ENCODE measurements around the gene RASGRP2.

Gene RASGRP2

DNA sequence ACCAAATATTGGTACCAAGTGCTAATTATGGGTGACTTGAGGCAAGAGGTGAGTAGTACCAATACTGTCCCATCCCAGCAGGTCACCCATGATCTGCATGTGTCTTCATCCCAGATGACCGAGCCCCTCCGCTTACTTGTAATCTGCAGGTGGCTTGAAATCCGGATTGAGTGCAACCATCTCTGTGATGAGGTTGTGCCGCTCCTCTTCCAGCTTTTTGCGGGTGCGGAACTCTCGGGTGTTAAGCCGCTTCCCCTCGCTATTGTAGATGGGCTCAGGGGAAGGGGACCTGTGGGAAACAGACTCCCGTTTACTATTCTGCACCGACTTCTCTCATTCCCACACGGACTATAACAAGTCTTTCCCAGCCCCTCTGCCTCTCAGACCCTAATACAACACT, 26.2 kb upstream of the RASGRP2 start:
- no peak for DNase-seq

- DNase-seq: no peak
Measured at GRCh38 chr11:64769283-64769682, 25.3 kb upstream of the RASGRP2 start.

DNA sequence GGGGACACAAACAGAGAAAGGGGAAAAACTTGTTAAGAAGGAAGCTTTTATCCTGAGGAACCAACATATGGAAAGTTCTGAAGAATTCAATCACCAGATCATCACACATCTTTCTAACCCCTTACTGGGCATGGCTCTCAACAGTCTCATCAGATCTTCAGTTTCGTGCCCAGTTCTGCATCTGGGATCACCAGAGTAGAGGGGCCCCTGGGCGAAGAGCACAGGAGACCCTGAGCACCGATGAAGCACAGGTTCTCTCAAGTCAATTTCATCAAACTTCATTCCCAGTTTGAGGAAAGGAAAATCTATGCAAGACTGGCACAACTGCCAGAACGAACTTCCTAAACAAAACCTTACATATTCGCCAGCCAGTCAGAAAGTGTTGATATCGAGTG, 24.4 kb upstream of the RASGRP2 start:
- no peak for DNase-seq

- DNase-seq: peak; percentile 16
Measured at GRCh38 chr11:64767344-64768299, 23.7 kb upstream of the RASGRP2 start.

- no peak for DNase-seq
Measured at GRCh38 chr11:64766881-64767280, 22.9 kb upstream of the RASGRP2 start.

GRCh38 chr11:64765851-64766665, 22.1 kb upstream of the RASGRP2 start:
- no peak for DNase-seq

DNA sequence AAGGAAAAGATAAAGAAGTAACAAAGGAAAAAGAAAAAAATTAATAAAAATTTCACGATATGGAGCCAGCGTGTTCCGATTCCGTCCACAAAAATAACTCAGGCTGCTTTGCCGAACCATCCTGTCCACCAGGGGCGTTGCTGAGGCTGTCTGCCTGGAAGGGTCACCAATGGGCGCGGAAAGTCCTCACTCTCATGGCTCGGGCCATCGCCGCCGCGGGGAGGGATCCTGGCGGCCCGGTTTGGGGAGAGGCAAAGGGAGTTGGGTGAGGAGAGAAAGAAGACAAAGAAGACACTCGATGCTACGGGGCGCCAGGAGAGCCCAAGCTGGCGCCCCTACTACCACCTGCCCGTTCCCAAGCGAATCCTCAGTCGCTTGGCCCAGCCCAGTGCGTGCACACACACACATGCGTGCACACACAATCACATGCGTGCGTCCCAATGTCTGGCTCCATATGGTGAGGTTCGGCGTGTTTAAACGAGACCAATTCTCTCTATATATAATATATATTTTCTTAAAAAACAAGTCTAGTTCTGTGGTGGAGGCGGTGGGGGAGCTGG, 21.4 kb upstream of the RASGRP2 start:
- DNase-seq: no peak

DNA sequence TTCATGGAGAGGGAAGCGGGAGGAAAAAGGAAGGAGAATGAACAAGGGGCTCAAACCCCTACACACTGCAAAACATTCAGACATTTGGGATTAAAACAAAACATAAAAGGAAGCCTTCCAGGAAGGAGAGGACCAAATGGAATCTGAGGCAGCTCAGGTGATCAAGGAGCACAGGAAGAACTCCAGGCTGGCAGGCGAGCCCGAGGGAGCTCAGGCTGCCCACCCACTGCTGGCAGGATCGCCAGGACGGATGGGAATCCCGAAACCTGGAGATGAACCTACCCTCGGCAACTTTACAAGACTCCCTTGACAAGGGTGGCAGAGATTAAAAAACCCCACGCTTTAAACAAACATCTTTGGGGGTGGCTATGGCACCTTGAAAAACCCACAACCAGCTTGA, 20.8 kb upstream of the RASGRP2 start:
- no peak for DNase-seq

DNA sequence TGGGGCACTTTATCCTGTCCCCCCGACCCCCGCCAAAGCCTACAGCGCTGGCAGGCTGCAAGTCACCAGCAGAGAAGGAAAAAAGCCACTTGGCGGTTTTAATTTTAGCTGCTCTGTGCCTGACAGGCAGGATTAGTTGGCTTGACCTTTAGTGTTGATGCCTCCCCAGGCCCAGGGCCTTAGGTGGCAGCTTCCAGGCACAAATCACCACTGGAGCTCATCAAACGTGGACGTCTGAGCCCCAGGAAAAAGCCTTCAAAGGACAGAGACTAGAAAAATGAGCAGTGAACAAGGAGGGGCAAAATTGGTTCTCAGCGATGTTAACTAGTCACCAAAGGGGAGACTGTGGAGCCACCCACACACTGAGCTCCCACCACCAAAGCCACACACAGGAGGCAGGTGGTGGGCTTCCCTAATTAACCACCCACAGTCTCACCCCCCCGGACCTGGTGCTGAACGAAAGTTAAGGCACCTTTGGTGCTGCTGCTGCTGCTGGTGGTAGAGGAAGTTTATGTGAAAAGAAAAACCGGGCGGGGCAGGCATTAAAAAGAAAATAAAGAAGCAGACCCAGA, 20.2 kb upstream of the RASGRP2 start:
- DNase-seq: no peak

GRCh38 chr11:64763526-64764039, 19.6 kb upstream of the RASGRP2 start:
- no peak for DNase-seq

DNA sequence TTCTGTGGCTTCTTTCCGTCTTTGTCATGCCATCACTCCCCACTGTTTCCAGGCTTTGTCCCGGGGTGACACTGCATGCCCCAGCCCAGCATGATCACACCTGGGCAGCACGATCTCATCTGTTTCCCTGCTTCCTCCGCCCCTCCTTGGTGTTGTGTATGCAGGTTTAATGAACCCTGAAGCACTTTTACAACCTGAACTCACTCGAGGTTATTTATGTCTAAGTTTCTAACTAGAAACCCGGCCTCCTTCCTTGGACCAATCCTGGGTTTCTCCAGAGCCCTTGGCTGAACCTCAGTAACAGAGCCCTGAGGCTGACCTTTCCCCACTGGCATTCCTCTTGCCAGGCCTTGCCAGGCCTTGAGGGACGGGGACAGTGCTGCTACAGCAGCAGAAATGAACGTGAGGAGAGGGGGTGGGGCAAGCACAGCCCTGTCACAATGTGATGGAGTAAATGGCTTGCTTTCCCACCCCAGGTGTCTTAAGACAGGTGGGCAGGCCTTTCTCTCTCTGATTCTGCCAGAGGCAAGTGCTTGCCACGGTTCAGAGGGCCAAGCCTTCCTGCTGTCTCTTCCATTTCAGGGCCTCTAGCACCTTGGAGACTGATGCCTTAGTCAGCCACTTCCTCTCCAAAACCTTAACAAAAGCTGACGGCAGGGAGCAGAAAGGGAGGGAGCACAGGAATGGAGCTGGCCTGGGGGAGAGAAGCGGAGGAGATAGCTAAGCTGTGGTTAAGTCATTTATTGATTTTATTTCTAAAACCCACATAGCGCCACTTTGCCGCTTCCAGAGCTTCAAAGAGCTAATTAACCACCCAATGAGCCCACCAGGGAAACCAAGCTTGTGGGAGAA, 19.0 kb upstream of the RASGRP2 start:
- no peak for DNase-seq

- no peak for DNase-seq
Measured at GRCh38 chr11:64762277-64762673, 18.3 kb upstream of the RASGRP2 start.

DNA sequence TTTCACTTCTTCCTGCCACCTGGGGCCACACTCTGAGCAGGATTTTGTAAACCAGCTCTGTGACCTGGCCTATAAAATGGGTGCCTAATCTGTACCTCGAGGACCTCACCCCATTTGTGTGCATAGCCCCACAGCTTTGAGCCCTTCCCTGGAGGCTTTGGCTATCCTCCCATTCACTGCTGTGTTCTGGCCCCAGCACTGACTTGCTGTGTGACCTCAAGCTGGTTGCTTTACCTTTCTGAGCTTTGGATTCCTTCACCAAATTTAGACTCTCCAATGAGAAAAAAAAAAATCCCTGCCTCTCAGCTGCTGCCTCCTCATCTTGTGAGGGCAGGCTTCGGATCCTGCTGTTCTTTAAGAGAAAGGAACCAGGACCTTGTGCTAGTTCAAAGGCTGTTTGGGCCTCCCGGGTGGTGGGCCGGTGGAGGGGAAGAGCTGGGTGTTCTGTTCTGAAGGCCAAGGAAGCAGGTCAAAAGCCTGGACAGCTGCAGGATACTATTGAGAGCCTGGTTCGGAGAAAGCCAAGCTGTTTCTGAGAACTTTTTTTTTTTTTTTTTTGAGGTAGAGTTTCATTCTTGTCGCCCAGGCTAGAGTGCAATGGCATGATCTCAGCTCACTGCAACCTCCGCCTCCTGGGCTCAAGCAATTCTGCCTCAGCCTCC, 16.9 kb upstream of the RASGRP2 start:
- DNase-seq: no peak

DNA sequence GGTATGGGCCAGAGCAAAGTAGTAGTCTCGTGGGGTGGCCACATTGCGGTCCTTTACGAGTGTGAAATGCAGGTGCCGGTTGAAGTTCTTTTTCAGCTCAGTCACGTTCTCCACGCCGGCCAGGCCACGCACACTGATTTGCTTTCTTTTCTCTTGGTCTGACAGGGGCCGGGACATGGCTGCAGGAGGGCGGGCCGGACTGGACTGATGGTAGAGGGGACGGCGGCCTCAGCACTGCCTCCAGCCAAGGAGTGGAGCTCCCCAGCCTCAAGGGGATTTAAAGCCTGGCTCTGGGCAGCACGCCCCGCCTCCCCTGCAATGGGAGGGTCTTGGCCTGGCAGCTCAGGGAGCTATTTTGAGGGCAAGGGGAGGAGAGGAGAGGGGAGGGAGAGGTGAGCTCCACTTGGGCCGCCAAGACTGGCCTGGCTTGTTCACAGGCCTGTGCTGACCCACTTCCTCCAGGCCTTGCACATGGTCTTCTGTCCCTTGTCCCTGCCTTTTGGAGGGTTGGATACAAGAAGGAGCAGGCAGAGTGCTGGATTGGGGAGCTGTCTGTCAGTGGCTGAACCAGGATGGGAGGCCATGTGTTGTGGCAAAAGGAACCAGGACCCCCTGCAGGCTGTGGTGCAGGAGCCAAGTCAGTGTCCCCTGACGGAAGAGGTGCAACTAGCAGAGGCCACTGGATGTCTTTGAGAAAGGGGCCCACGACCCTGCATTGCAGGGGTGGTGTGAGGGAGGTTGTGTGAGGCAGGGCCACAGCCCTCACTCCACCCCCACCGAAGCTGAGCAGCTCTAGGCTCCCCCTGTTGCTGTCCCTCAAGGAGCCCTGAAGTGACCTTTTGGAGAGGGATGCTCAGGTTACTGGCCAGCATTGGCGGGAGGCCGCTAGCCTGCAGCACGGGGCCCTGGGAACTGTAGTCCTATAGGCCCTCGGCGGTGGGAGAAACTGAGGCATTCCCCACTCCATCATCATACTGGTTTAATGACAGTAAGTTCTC, 16.1 kb upstream of the RASGRP2 start, which contains the start of gene PYGM:
Gene PYGM (minus strand): TSS at position 253 of the 998 bp plus-strand sequence. CDS start 76 bp downstream, at position 177.
- DNase-seq: no peak

GRCh38 chr11:64759131-64759721, 15.3 kb upstream of the RASGRP2 start:
- DNase-seq: no peak

GRCh38 chr11:64758330-64759079, 14.6 kb upstream of the RASGRP2 start:
- DNase-seq: no peak

GRCh38 chr11:64757549-64758329, 13.8 kb upstream of the RASGRP2 start:
- no peak for DNase-seq
